GM18505 (cell line): ENCODE measurements around the gene BTNL3.
"Not testable (repeated sequence)": the region's sequence is repeated elsewhere in the genome, so short reads cannot be mapped to it uniquely, and the experiment has no call there.

Experiments
- ATAC-seq: cut with Tn5 transposase; IDR thresholded peaks from one replicate; pipeline ENCODE4 v1.9.1; 2021; ENCODE audit not compliant: unreplicated experiment
- POLR2A ChIP-seq: IDR thresholded peaks from 4 replicates; pipeline ENCODE4 v1.6.1; 2011; ENCODE audit warnings: borderline replicate concordance; ENCODE audit not compliant: insufficient read depth, insufficient read length; ENCODE audit errors: extremely low read depth

The BTNL3 gene

GRCh38 chr5:180990086-180990881 lies 1.6 kb downstream of the BTNL3 start:
- TF ChIP-seq POLR2A = no peak
- ATAC-seq = no peak

GRCh38 chr5:180990882-180991242 lies 2.2 kb downstream of the BTNL3 start:
- TF ChIP-seq POLR2A = no peak
- ATAC-seq = no peak

GRCh38 chr5:181001947-181002346 lies 13.3 kb downstream of the BTNL3 start:
- TF ChIP-seq POLR2A = no peak
- no peak for ATAC-seq

- ATAC-seq = no peak
- TF ChIP-seq POLR2A = no peak
These were observed 17.1 kb downstream of the BTNL3 start for GRCh38 chr5:181005791-181006190.

GRCh38 chr5:181008136-181008535 lies 19.5 kb downstream of the BTNL3 start:
- ATAC-seq = no peak
- TF ChIP-seq POLR2A = no peak

- ATAC-seq = not testable (repeated sequence)
These were observed 21.4 kb downstream of the BTNL3 start for GRCh38 chr5:181010018-181010417.

GRCh38 chr5:181014654-181015053 lies 26.0 kb downstream of the BTNL3 start:
- ATAC-seq = not testable (repeated sequence)

GRCh38 chr5:181017448-181017847 lies 28.8 kb downstream of the BTNL3 start:
- not testable (repeated sequence) for ATAC-seq

- no peak for ATAC-seq
- TF ChIP-seq POLR2A = no peak
These were observed 32.0 kb downstream of the BTNL3 start for GRCh38 chr5:181020688-181021087.

GRCh38 chr5:181024245-181025064 lies 35.8 kb downstream of the BTNL3 start:
- TF ChIP-seq POLR2A = no peak
- ATAC-seq = no peak

- no peak for TF ChIP-seq POLR2A
- ATAC-seq = no peak
These were observed 38.9 kb downstream of the BTNL3 start for GRCh38 chr5:181027452-181028031.

GRCh38 chr5:181028032-181028819 lies 39.6 kb downstream of the BTNL3 start:
- no peak for TF ChIP-seq POLR2A
- no peak for ATAC-seq

- no peak for TF ChIP-seq POLR2A
- no peak for ATAC-seq
These were observed 43.1 kb downstream of the BTNL3 start for GRCh38 chr5:181031716-181032115.
